ENCODE data around the gene RRBP1.

The RRBP1 gene

GRCh38 chr20:17654649-17655285 lies 27.3 kb downstream of the RRBP1 start:
- no peaks in the 10 kb centered on the region for H4K20me1 ChIP-seq (ENCODE audit: insufficient read depth, low read length, poor library complexity, severe bottlenecking)
- no peak overlapping the region for H3K4me2 ChIP-seq (ENCODE audit: low read depth, low read length, poor library complexity, severe bottlenecking)
- no peaks in the 10 kb centered on the region for H3K27me3 ChIP-seq (ENCODE audit: insufficient read depth, low read length, poor library complexity, severe bottlenecking)
- H3K4me3 ChIP-seq (ENCODE audit: low read length, poor library complexity, severe bottlenecking), result no peak overlapping the region
- peaks cover 7% of the 10 kb centered on the region for H3K4me1 ChIP-seq (ENCODE audit: insufficient read depth, low read length, poor library complexity, severe bottlenecking)
- H3F3A ChIP-seq (ENCODE audit: low read depth), result no peaks in the 10 kb centered on the region
- H3K79me2 ChIP-seq (ENCODE audit: insufficient read depth, low read length), result peaks cover 11% of the 10 kb centered on the region; the same call in 1 of the 2 replicates
- peak; percentile 83 for TF ChIP-seq CTCF (conservative IDR thresholded peaks at IDR 0.05; ENCODE audit: low read length)
- no peak for TF ChIP-seq EZH2phosphoT487 (IDR thresholded peaks at IDR 0.05; ENCODE audit: borderline replicate concordance)
- H3K9me2 ChIP-seq (replicated peaks; ENCODE audit: low read depth, low read length), result no peaks in the 10 kb centered on the region
- H3K36me3 ChIP-seq (ENCODE audit: insufficient read depth, low read length), result peaks cover 30% of the 10 kb centered on the region; the same call in 1 of the 2 replicates
- H3K9ac ChIP-seq (ENCODE audit: low read depth, low read length, poor library complexity, severe bottlenecking), result no peak overlapping the region
- no peak overlapping the region for H2AFZ ChIP-seq (ENCODE audit: low read length)
- H3K9me3 ChIP-seq (ENCODE audit: insufficient read depth, low read depth, low read length), result no peaks in the 10 kb centered on the region

GRCh38 chr20:17653835-17654648 lies 28.0 kb downstream of the RRBP1 start:
- no peaks in the 10 kb centered on the region for H3K27me3 ChIP-seq (ENCODE audit: insufficient read depth, low read length, poor library complexity, severe bottlenecking)
- no peak overlapping the region for H3K4me2 ChIP-seq (ENCODE audit: low read depth, low read length, poor library complexity, severe bottlenecking)
- no peaks in the 10 kb centered on the region for H3K9me2 ChIP-seq (replicated peaks; ENCODE audit: low read depth, low read length)
- H3K36me3 ChIP-seq (ENCODE audit: insufficient read depth, low read length), result peaks cover 28% of the 10 kb centered on the region; the same call in 1 of the 2 replicates
- H3K79me2 ChIP-seq (ENCODE audit: insufficient read depth, low read length), result peaks cover 13% of the 10 kb centered on the region; the same call in 1 of the 2 replicates
- H3K4me3 ChIP-seq (ENCODE audit: low read length, poor library complexity, severe bottlenecking), result no peak overlapping the region
- no peak overlapping the region for H3K9ac ChIP-seq (ENCODE audit: low read depth, low read length, poor library complexity, severe bottlenecking)
- no peaks in the 10 kb centered on the region for H4K20me1 ChIP-seq (ENCODE audit: insufficient read depth, low read length, poor library complexity, severe bottlenecking)
- no peaks in the 10 kb centered on the region for H3F3A ChIP-seq (ENCODE audit: low read depth)
- TF ChIP-seq EZH2phosphoT487 (IDR thresholded peaks at IDR 0.05; ENCODE audit: borderline replicate concordance) (no peak), CTCF (conservative IDR thresholded peaks at IDR 0.05; ENCODE audit: low read length) (no peak)
- H3K4me1 ChIP-seq (ENCODE audit: insufficient read depth, low read length, poor library complexity, severe bottlenecking), result peaks cover 9% of the 10 kb centered on the region
- H2AFZ ChIP-seq (ENCODE audit: low read length), result no peak overlapping the region
- H3K9me3 ChIP-seq (ENCODE audit: insufficient read depth, low read depth, low read length), result no peaks in the 10 kb centered on the region

- TF ChIP-seq CTCF (conservative IDR thresholded peaks at IDR 0.05; ENCODE audit: low read length) (peak; percentile 14; the same call in 1 of the 2 replicates), EZH2phosphoT487 (IDR thresholded peaks at IDR 0.05; ENCODE audit: borderline replicate concordance) (no peak)
- Histone ChIP-seq H3K36me3 (ENCODE audit: insufficient read depth, low read length) (peaks cover 14% of the 10 kb centered on the region; the same call in 1 of the 2 replicates), H3K9me3 (ENCODE audit: insufficient read depth, low read depth, low read length) (no peaks in the 10 kb centered on the region), H3F3A (ENCODE audit: low read depth) (no peaks in the 10 kb centered on the region), H4K20me1 (ENCODE audit: insufficient read depth, low read length, poor library complexity, severe bottlenecking) (no peaks in the 10 kb centered on the region), H3K4me2 (ENCODE audit: low read depth, low read length, poor library complexity, severe bottlenecking) (no peak overlapping the region), H3K9ac (ENCODE audit: low read depth, low read length, poor library complexity, severe bottlenecking) (no peak overlapping the region), H3K4me1 (ENCODE audit: insufficient read depth, low read length, poor library complexity, severe bottlenecking) (peaks cover 25% of the 10 kb centered on the region), H3K27me3 (ENCODE audit: insufficient read depth, low read length, poor library complexity, severe bottlenecking) (no peaks in the 10 kb centered on the region), H3K9me2 (replicated peaks; ENCODE audit: low read depth, low read length) (no peaks in the 10 kb centered on the region), H2AFZ (ENCODE audit: low read length) (no peak overlapping the region), H3K4me3 (ENCODE audit: low read length, poor library complexity, severe bottlenecking) (no peak overlapping the region), H3K79me2 (ENCODE audit: insufficient read depth, low read length) (peaks cover 17% of the 10 kb centered on the region; the same call in 1 of the 2 replicates)
Measured at GRCh38 chr20:17652411-17652810, 29.6 kb downstream of the RRBP1 start.
